Neural crest cell (in vitro differentiated cells): Measurements from ENCODE around the gene KDM5C. TPM values are rescaled to one million over a fixed set of nuclear protein-coding genes. Genes with fewer than 3 reads are reported as not detected.
A peak's percentile ranks its signal among the peaks of the same experiment; 100 is the strongest.

Experiments
- DNase-seq: peaks from one replicate; pipeline ENCODE4 v3.0.0; 2021; ENCODE audit warnings: low read depth, mixed read lengths, low spot score
- H3K27ac Mint-ChIP-seq: one replicate; pipeline ENCODE4 v1.8.0; 2021; ENCODE audit warnings: mild to moderate bottlenecking, mixed read lengths; ENCODE audit not compliant: unreplicated experiment
- H3K27me3 Mint-ChIP-seq: 2 replicates; pipeline ENCODE4 v1.8.0; 2021; ENCODE audit warnings: low read depth, mild to moderate bottlenecking, mixed read lengths
- H3K36me3 Mint-ChIP-seq: 2 replicates; pipeline ENCODE4 v1.8.0; 2021; ENCODE audit warnings: low read depth, mild to moderate bottlenecking, mixed read lengths
- H3K4me1 Mint-ChIP-seq: 2 replicates; pipeline ENCODE4 v1.8.0; 2021; ENCODE audit warnings: mixed read lengths
- H3K4me3 Mint-ChIP-seq: one replicate; pipeline ENCODE4 v1.8.0; 2021; ENCODE audit warnings: mild to moderate bottlenecking, mixed read lengths
- H3K9me3 Mint-ChIP-seq: 2 replicates; pipeline ENCODE4 v1.8.0; 2021; ENCODE audit warnings: mixed read lengths
- microRNA-seq: library from miRNA; unstranded; fragments of <30 nt; microRNA quantifications from one replicate; pipeline ENCODE4, GENCODE V29; 2020
- total RNA-seq: library from RNA; stranded (reverse); gene quantifications from 2 replicates; pipeline ENCODE4 v1.2.1, GENCODE V29; 2021
- TF ChIP-seq, protein P1 (sequence below): fragments of 200-600 bp; sonication (generic); conservative IDR thresholded peaks from 2 replicates; pipeline ENCODE4 v1.5.0; 2021; ENCODE audit warnings: antibody characterized with exemption, mild to moderate bottlenecking

Gene KDM5C
- total RNA-seq, 1 donor from 2014 or later: 98.7 TPM

DNA sequence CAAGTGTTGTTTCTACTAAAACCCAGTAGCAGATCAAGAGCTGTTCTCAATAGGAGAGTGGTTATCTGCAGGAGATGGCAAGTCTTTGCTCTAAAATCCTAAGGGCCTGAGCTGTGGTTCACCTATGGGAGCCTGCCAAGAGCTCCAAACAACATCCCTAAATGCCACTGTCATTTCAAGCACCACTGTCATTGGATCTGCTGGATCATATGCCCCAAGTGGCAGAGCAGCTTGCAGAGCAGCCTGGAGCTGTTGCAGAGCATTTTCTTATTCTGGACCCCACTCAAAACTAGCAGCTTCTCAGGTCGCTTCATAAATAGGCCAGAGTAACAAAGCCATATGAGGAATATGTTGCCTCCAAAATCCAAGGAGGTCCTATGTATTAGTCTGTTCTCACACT is 71.4 kb downstream of the KDM5C start:
- Mint-ChIP-seq H3K36me3 (peaks cover 29% of the 10 kb centered on the region), H3K4me3 (no peak overlapping the region), H3K9me3 (peaks cover 26% of the 10 kb centered on the region), H3K27me3 (no peaks in the 10 kb centered on the region), H3K4me1 (no peaks in the 10 kb centered on the region), H3K27ac (no peak overlapping the region)
- TF ChIP-seq, protein P1, sequence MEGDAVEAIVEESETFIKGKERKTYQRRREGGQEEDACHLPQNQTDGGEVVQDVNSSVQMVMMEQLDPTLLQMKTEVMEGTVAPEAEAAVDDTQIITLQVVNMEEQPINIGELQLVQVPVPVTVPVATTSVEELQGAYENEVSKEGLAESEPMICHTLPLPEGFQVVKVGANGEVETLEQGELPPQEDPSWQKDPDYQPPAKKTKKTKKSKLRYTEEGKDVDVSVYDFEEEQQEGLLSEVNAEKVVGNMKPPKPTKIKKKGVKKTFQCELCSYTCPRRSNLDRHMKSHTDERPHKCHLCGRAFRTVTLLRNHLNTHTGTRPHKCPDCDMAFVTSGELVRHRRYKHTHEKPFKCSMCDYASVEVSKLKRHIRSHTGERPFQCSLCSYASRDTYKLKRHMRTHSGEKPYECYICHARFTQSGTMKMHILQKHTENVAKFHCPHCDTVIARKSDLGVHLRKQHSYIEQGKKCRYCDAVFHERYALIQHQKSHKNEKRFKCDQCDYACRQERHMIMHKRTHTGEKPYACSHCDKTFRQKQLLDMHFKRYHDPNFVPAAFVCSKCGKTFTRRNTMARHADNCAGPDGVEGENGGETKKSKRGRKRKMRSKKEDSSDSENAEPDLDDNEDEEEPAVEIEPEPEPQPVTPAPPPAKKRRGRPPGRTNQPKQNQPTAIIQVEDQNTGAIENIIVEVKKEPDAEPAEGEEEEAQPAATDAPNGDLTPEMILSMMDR: no peak
- no peak for DNase-seq

Small RNA genes within 50 kb of the gene (microRNA-seq; reads per million reads assigned to microRNA genes)
- 9.5 reads per million, percentile 17 among the genes with 10 or more reads in this experiment for gene MIR6894
- not detected for gene MIR6895

Other genes with a start within 250 kb of the KDM5C start
- 11.8 and 13.0 TPM in 2 replicates for gene GPR173, start 176.4 kb downstream of the KDM5C start, total RNA-seq
- 17.6 and 17.9 TPM in 2 replicates for gene TSPYL2, start 142.8 kb downstream of the KDM5C start, total RNA-seq
- 10.1 and 11.6 TPM in 2 replicates for gene KANTR, start 131.1 kb downstream of the KDM5C start, total RNA-seq
- gene IQSEC2, start 56.4 kb upstream of the KDM5C start, total RNA-seq: 0.96 and 1.7 TPM in 2 replicates
- 129 and 153 TPM in 2 replicates for gene SMC1A, start 197.4 kb upstream of the KDM5C start, total RNA-seq
- 1.3 and 1.5 TPM in 2 replicates for gene RIBC1, start 197.7 kb upstream of the KDM5C start, total RNA-seq
- 135 and 137 TPM in 2 replicates for gene HSD17B10, start 209.2 kb upstream of the KDM5C start, total RNA-seq